ENCODE measurements around the gene COPS6.

COPS6 gene

DNA sequence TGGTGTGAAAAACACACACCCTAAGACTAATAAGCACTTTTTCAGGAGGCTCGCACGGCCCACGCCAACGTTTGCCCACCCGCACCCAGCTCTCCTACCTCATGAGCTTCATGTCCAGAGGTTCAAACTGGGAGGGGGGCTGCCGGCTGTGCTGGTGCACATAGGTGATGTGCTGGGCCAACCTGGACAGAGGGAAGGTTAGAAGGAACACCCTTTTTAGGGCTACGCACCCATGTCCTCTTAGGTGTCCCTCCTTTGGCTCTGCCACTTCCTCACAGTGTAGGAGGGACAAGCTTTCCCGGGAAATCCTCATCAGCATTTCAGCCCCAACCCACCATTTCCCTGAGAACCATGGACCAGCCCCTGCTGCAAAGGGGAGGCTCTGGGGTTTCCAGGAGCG lies 6.5 kb downstream of the COPS6 start:
- TF ChIP-seq NFIC (IDR thresholded peaks at IDR 0.05) (no peak), TEAD4 (IDR thresholded peaks at IDR 0.05) (no peak), RAD21 (IDR thresholded peaks at IDR 0.05; ENCODE audit: low read depth) (no peak), EGR1 (IDR thresholded peaks at IDR 0.05) (no peak), TAF1 (IDR thresholded peaks at IDR 0.05; ENCODE audit: low read depth) (no peak)

DNA sequence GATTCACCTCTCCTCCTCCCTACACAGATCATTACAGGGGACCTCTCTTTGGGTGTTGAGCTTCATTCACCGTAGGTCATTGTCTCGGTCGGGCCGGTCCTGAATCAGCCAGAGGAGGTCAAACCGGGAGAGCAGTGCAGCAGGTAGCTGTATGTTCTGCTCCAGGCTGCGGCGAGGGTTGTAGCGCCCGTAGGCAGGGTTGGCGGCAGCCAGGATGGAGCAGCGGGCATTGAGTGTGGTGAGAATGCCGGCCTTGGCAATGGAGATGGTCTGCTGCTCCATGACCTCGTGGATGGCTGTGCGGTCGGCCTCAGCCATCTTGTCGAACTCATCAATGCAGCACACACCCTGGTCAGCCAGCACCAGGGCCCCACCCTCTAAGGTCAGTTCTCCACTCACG lies 6.9 kb downstream of the COPS6 start:
- no peak for TF ChIP-seq YY1 (IDR thresholded peaks at IDR 0.05; ENCODE audit: low read depth)
- TF ChIP-seq EGR1 (IDR thresholded peaks at IDR 0.05): no peak

- TF ChIP-seq, protein P1, sequence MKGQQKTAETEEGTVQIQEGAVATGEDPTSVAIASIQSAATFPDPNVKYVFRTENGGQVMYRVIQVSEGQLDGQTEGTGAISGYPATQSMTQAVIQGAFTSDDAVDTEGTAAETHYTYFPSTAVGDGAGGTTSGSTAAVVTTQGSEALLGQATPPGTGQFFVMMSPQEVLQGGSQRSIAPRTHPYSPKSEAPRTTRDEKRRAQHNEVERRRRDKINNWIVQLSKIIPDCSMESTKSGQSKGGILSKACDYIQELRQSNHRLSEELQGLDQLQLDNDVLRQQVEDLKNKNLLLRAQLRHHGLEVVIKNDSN (IDR thresholded peaks at IDR 0.05): no peak
- no peak for TF ChIP-seq EP300 (IDR thresholded peaks at IDR 0.05; ENCODE audit: borderline replicate concordance)
- no peak for TF ChIP-seq TAF1 (IDR thresholded peaks at IDR 0.05; ENCODE audit: low read depth)
- TF ChIP-seq CREB1 (IDR thresholded peaks at IDR 0.05; ENCODE audit: low read depth): no peak
- no peak for TF ChIP-seq CEBPB (IDR thresholded peaks at IDR 0.05)
- TF ChIP-seq, protein P2, sequence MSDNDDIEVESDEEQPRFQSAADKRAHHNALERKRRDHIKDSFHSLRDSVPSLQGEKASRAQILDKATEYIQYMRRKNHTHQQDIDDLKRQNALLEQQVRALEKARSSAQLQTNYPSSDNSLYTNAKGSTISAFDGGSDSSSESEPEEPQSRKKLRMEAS (IDR thresholded peaks at IDR 0.05): no peak
- no peak for TF ChIP-seq RAD21 (IDR thresholded peaks at IDR 0.05; ENCODE audit: low read depth)
- TF ChIP-seq YY1 (IDR thresholded peaks at IDR 0.05; ENCODE audit: low read depth): no peak
- TF ChIP-seq EGR1 (IDR thresholded peaks at IDR 0.05): no peak
- no peak for TF ChIP-seq TCF12 (IDR thresholded peaks at IDR 0.05; ENCODE audit: low read depth)
Observed at GRCh38 chr7:100098913-100099312, 10.1 kb downstream of the COPS6 start.

GRCh38 chr7:100099452-100099851 lies 10.7 kb downstream of the COPS6 start:
- TF ChIP-seq, protein P2 (IDR thresholded peaks at IDR 0.05): no peak
- TF ChIP-seq TCF12 (IDR thresholded peaks at IDR 0.05; ENCODE audit: low read depth): no peak
- no peak for TF ChIP-seq CEBPB (IDR thresholded peaks at IDR 0.05)
- no peak for TF ChIP-seq EGR1 (IDR thresholded peaks at IDR 0.05)
- TF ChIP-seq EP300 (IDR thresholded peaks at IDR 0.05; ENCODE audit: borderline replicate concordance): no peak
- no peak for TF ChIP-seq TAF1 (IDR thresholded peaks at IDR 0.05; ENCODE audit: low read depth)
- TF ChIP-seq NFIC (IDR thresholded peaks at IDR 0.05): no peak
- no peak for TF ChIP-seq REST (IDR thresholded peaks at IDR 0.05; ENCODE audit: low read depth)
- no peak for TF ChIP-seq RAD21 (IDR thresholded peaks at IDR 0.05; ENCODE audit: low read depth)
- no peak for TF ChIP-seq CREB1 (IDR thresholded peaks at IDR 0.05; ENCODE audit: low read depth)
- TF ChIP-seq FOXM1 (IDR thresholded peaks at IDR 0.05; ENCODE audit: borderline replicate concordance, low read depth): no peak

DNA sequence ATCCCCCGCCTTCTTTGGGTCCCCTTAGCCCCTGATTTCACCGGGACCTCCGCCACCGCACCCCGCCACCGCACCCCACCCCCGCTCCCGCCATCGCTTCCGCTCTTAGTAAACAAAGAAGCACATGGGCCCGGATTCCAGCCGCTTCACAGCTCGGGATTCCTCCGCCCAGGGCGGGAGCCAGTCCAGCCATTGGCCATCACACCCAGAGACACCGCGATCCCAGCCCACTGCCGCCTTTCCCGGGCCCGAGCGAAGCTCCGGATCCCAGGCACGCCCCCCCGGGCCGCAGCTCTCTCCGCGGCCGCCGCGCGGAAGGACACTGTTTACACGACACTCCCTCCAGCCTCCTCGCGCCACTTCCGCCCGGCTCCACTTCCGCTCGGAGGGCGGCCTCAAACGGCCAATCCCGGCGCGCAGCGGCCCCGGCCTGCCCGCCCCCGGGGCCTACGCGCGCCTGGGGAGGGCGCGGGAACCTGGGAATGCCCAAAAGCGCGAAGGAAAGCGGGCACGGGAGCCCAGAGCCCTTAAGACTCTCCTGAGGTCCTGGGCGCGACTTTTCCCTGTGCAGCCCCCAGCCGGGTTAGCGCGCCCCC lies 11.7 kb downstream of the COPS6 start:
- TF ChIP-seq, protein P2 (IDR thresholded peaks at IDR 0.05): peak; percentile 99
- TF ChIP-seq YY1 (IDR thresholded peaks at IDR 0.05; ENCODE audit: low read depth) (0 out of 2 replicates have a peak, but pooled peaks have one; percentile 62), CREB1 (IDR thresholded peaks at IDR 0.05; ENCODE audit: low read depth) (peak; percentile 74), NFIC (IDR thresholded peaks at IDR 0.05) (peak; percentile 15; the same call in 1 of the 2 replicates), TCF12 (IDR thresholded peaks at IDR 0.05; ENCODE audit: low read depth) (peak; percentile 62), ZBTB7A (IDR thresholded peaks at IDR 0.05; ENCODE audit: low read depth) (no peak), TEAD4 (IDR thresholded peaks at IDR 0.05) (peak; percentile 77), RAD21 (IDR thresholded peaks at IDR 0.05; ENCODE audit: low read depth) (no peak), EP300 (IDR thresholded peaks at IDR 0.05; ENCODE audit: borderline replicate concordance) (no peak), TAF1 (IDR thresholded peaks at IDR 0.05; ENCODE audit: low read depth) (peak; percentile 57), EGR1 (IDR thresholded peaks at IDR 0.05) (peak; percentile 69), REST (IDR thresholded peaks at IDR 0.05; ENCODE audit: low read depth) (no peak), FOXM1 (IDR thresholded peaks at IDR 0.05; ENCODE audit: borderline replicate concordance, low read depth) (0 out of 2 replicates have a peak, but pooled peaks have one; percentile 33), CEBPB (IDR thresholded peaks at IDR 0.05) (no peak)
- TF ChIP-seq, protein P1 (IDR thresholded peaks at IDR 0.05): no peak; the same call in none of the 2 replicates

Measured in Ishikawa (cell line).